GM19438 (cell line): Measurements from ENCODE around the gene CHD3.

Experiments used
- ATAC-seq: cut with Tn5 transposase; IDR thresholded peaks from one replicate; pipeline ENCODE4 v1.9.1; 2021; ENCODE audit warnings: low read depth; ENCODE audit not compliant: unreplicated experiment

The CHD3 gene

GRCh38 chr17:7864995-7865650 is 23.5 kb upstream of the CHD3 start:
- ATAC-seq: no peak

GRCh38 chr17:7867881-7868329 is 20.7 kb upstream of the CHD3 start:
- ATAC-seq: no peak

GRCh38 chr17:7873051-7873450 is 15.5 kb upstream of the CHD3 start:
- no peak for ATAC-seq

GRCh38 chr17:7875804-7876370 is 12.7 kb upstream of the CHD3 start:
- ATAC-seq: no peak

GRCh38 chr17:7878234-7878633 is 10.4 kb upstream of the CHD3 start:
- ATAC-seq: no peak

GRCh38 chr17:7880076-7880868 is 8.3 kb upstream of the CHD3 start:
- no peak for ATAC-seq

- no peak for ATAC-seq
Observed at GRCh38 chr17:7881276-7882054, 7.1 kb upstream of the CHD3 start.

- ATAC-seq: no peak
Observed at GRCh38 chr17:7882068-7882467, 6.5 kb upstream of the CHD3 start.

- ATAC-seq: no peak
Observed at GRCh38 chr17:7882629-7883028, 6.0 kb upstream of the CHD3 start.

- ATAC-seq: no peak
Observed at GRCh38 chr17:7883781-7884386, 4.7 kb upstream of the CHD3 start.

GRCh38 chr17:7884581-7885366 is 3.8 kb upstream of the CHD3 start:
- no peak for ATAC-seq

GRCh38 chr17:7885367-7886226 is 3.0 kb upstream of the CHD3 start:
- ATAC-seq: no peak

- no peak for ATAC-seq
Observed at GRCh38 chr17:7886227-7887037, 2.2 kb upstream of the CHD3 start.

GRCh38 chr17:7887038-7887481 is 1.5 kb upstream of the CHD3 start:
- ATAC-seq: no peak

- no peak for ATAC-seq
Observed at GRCh38 chr17:7887482-7888183, 956 bp upstream of the CHD3 start.

- no peak for ATAC-seq
Observed at GRCh38 chr17:7889166-7889955, 772 bp downstream of the CHD3 start.
